Endodermal cell (in vitro differentiated cells): ENCODE data around the gene ERC1. TPM values are rescaled to one million over a fixed set of nuclear protein-coding genes. Genes with fewer than 3 reads are reported as not detected.
"Not testable (repeated sequence)": the region's sequence is repeated elsewhere in the genome, so short reads cannot be mapped to it uniquely, and the experiment has no call there.

Source experiments
- DNase-seq: peaks from one replicate; pipeline ENCODE4 v3.0.0-alpha.2; 2017
- H3K27ac ChIP-seq: 2 replicates; pipeline ENCODE4 v1.5.1; 2013; ENCODE audit warnings: mild to moderate bottlenecking, low read depth, low read length, moderate library complexity
- H3K27me3 ChIP-seq: 2 replicates; pipeline ENCODE4 v1.6.1; 2013; ENCODE audit warnings: mild to moderate bottlenecking, low read length, moderate library complexity; ENCODE audit not compliant: insufficient read depth, control insufficient read depth, poor library complexity, severe bottlenecking
- H3K36me3 ChIP-seq: 2 replicates; pipeline ENCODE4 v1.7.0; 2013; ENCODE audit warnings: mild to moderate bottlenecking, low read length, moderate library complexity; ENCODE audit not compliant: control insufficient read depth, insufficient read depth
- H3K4me1 ChIP-seq: one replicate; pipeline ENCODE4 v1.7.0; 2013; ENCODE audit warnings: low read length; ENCODE audit not compliant: control insufficient read depth, insufficient read depth
- H3K4me3 ChIP-seq: 2 replicates; pipeline ENCODE4 v1.5.1; 2013; ENCODE audit warnings: mild to moderate bottlenecking, low read length, moderate library complexity
- H3K9ac ChIP-seq: 2 replicates; pipeline ENCODE4 v1.6.1; 2013; ENCODE audit warnings: mild to moderate bottlenecking, low read length, moderate library complexity; ENCODE audit not compliant: poor library complexity, severe bottlenecking; ENCODE audit errors: extremely low read depth
- H3K9me3 ChIP-seq: 2 replicates; pipeline ENCODE4 v1.6.1; 2013; ENCODE audit warnings: mild to moderate bottlenecking, low read length, moderate library complexity; ENCODE audit not compliant: control insufficient read depth
- H3K27ac Mint-ChIP-seq: 2 replicates; pipeline ENCODE4 v1.8.0; 2020; ENCODE audit warnings: mixed read lengths
- H3K27me3 Mint-ChIP-seq: 2 replicates; pipeline ENCODE4 v1.8.0; 2021; ENCODE audit warnings: mild to moderate bottlenecking, mixed read lengths; ENCODE audit not compliant: insufficient read depth
- H3K36me3 Mint-ChIP-seq: 2 replicates; pipeline ENCODE4 v1.8.0; 2020; ENCODE audit warnings: low read depth, mixed read lengths
- H3K4me1 Mint-ChIP-seq: 2 replicates; pipeline ENCODE4 v1.8.0; 2020; ENCODE audit warnings: mixed read lengths
- H3K4me3 Mint-ChIP-seq: 2 replicates; pipeline ENCODE4 v1.8.0; 2020; ENCODE audit warnings: mild to moderate bottlenecking, moderate library complexity, mixed read lengths
- H3K9me3 Mint-ChIP-seq: 2 replicates; pipeline ENCODE4 v1.8.0; 2020; ENCODE audit warnings: mild to moderate bottlenecking, mixed read lengths
- CTCF ChIP-seq: fragments of 200-600 bp; sonication (generic); conservative IDR thresholded peaks from 2 replicates; pipeline ENCODE4 v1.5.0; 2021; ENCODE audit warnings: antibody characterized with exemption, mild to moderate bottlenecking
- WGBS, 2 experiments: methylation state at CpG; one replicate each; pipeline versions ENCODE4 v1.1.5 to v1.1.7; 2013; ENCODE audit warnings: missing lambda C conversion rate in 2 of 2, mixed read lengths in 1 of 2; ENCODE audit not compliant: insufficient coverage in 1 of 2, insufficient read length in 1 of 2; 5-methylcytosine and 5-hydroxymethylcytosine counted together
- total RNA-seq, 2 donors: library from RNA; stranded (reverse); fragmentation: NEBNext Ultra II Directional in 1 of 2; extraction: Animal tissue kit (Norgen Biotek cat#: 25700) in 1 of 2; gene quantifications; 2 replicates in 1 of 2; 3 replicates in 1 of 2; pipeline ENCODE4 v1.2.1, GENCODE V29; 2021

The ERC1 gene
- total RNA-seq, 2 donors from 2014 or later, result 60.6 to 159 TPM

GRCh38 chr12:1313906-1314305 lies 322.9 kb downstream of the ERC1 start:
- Histone ChIP-seq H3K36me3 (peaks cover 4% of the 10 kb centered on the region), H3K9me3 (peaks cover 7% of the 10 kb centered on the region), H3K4me3 (no peak overlapping the region), H3K4me1 (peaks cover 9% of the 10 kb centered on the region), H3K27ac (no peak overlapping the region), H3K27me3 (no peaks in the 10 kb centered on the region), H3K9ac (no peak overlapping the region)
- no peak for TF ChIP-seq CTCF
- peaks cover 57% of the 10 kb centered on the region for H3K36me3 Mint-ChIP-seq
- H3K9me3 Mint-ChIP-seq, result peaks cover 19% of the 10 kb centered on the region
- H3K4me1 Mint-ChIP-seq, result peaks cover 29% of the 10 kb centered on the region
- no peak overlapping the region for H3K4me3 Mint-ChIP-seq
- H3K27me3 Mint-ChIP-seq, result no peaks in the 10 kb centered on the region
- no peak overlapping the region for H3K27ac Mint-ChIP-seq
- DNase-seq, result no peak
- 100% methylated on average over 1 of the region's 2 CpGs; no CpG with 5 or more reads in 1 of the 2 experiments for WGBS, 2 experiments

GRCh38 chr12:1314523-1314922 lies 323.5 kb downstream of the ERC1 start:
- peaks cover 54% of the 10 kb centered on the region for H3K36me3 Mint-ChIP-seq
- Histone ChIP-seq H3K27me3 (no peaks in the 10 kb centered on the region), H3K9me3 (peaks cover 7% of the 10 kb centered on the region), H3K9ac (no peak overlapping the region), H3K27ac (no peak overlapping the region), H3K36me3 (peaks cover 4% of the 10 kb centered on the region), H3K4me3 (no peak overlapping the region), H3K4me1 (peaks cover 13% of the 10 kb centered on the region)
- H3K4me1 Mint-ChIP-seq, result peaks cover 35% of the 10 kb centered on the region
- no peak for TF ChIP-seq CTCF
- WGBS, 2 experiments, result no CpG with 5 or more reads among the region's 1 CpG
- no peak for DNase-seq
- no peak overlapping the region for H3K4me3 Mint-ChIP-seq
- H3K27ac Mint-ChIP-seq, result no peak overlapping the region
- H3K9me3 Mint-ChIP-seq, result peaks cover 19% of the 10 kb centered on the region
- no peaks in the 10 kb centered on the region for H3K27me3 Mint-ChIP-seq

- H3K36me3 ChIP-seq, H3K27me3 Mint-ChIP-seq, H3K27ac Mint-ChIP-seq, H3K9me3 ChIP-seq, H3K9ac ChIP-seq, H3K27ac ChIP-seq, H3K4me3 Mint-ChIP-seq, H3K4me3 ChIP-seq, H3K4me1 ChIP-seq, DNase-seq, H3K27me3 ChIP-seq: not testable (repeated sequence)
- Mint-ChIP-seq H3K9me3 (peaks cover 20% of the 10 kb centered on the region), H3K4me1 (peaks cover 27% of the 10 kb centered on the region), H3K36me3 (peaks cover 48% of the 10 kb centered on the region)
- 97% methylated on average over 4 of the region's 5 CpGs; no CpG with 5 or more reads in 1 of the 2 experiments for WGBS, 2 experiments
Observed at GRCh38 chr12:1316991-1317390, 326.0 kb downstream of the ERC1 start.
